ENCODE measurements around the gene CGNL1. TPM values are rescaled to one million over a fixed set of nuclear protein-coding genes. Genes with fewer than 3 reads are reported as not detected.

Gene CGNL1
- total RNA-seq, 2 donors from 2014 or later: not detected

- no peak for DNase-seq
- H3K36me3 Mint-ChIP-seq (ENCODE audit: insufficient read depth in 2 of 2): no peaks in the 10 kb centered on the region
- no peak for ATAC-seq (replicated peaks in 1 of 2)
- no peak overlapping the region for H3K4me3 Mint-ChIP-seq
- H3K27me3 Mint-ChIP-seq (ENCODE audit: low read depth): peaks cover 10% of the 10 kb centered on the region
- H3K4me1 Mint-ChIP-seq (ENCODE audit: low read depth): no peaks in the 10 kb centered on the region
- H3K9me3 Mint-ChIP-seq: no peaks in the 10 kb centered on the region
- no peak overlapping the region for H3K27ac Mint-ChIP-seq
Observed at GRCh38 chr15:57597431-57597830, 221.1 kb downstream of the CGNL1 start.

DNA sequence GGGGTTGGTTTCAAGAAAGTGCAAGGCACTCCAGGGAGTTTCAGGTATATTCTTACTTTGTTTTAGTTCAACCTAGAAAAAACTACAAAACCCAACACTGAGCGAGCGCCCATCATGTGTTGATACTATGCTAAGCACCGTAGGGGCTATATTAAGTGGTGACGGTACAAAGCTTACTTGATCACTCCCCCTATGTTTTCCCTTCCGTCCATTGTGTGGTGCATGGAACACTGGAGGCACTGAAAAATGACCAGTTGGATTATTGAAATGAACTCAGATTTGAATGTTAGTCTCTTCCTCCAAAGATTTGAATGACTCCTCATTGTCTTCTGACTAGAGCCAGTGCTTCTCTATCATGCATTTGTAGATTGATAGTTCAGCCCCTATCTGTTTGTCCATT, 222.0 kb downstream of the CGNL1 start:
- Mint-ChIP-seq H3K27ac (no peak overlapping the region), H3K4me3 (no peak overlapping the region), H3K9me3 (no peaks in the 10 kb centered on the region), H3K27me3 (ENCODE audit: low read depth) (peaks cover 6% of the 10 kb centered on the region), H3K4me1 (ENCODE audit: low read depth) (no peaks in the 10 kb centered on the region), H3K36me3 (ENCODE audit: insufficient read depth in 2 of 2) (no peaks in the 10 kb centered on the region)
- DNase-seq (no peak), ATAC-seq (replicated peaks in 1 of 2) (no peak)

- Mint-ChIP-seq H3K4me1 (ENCODE audit: low read depth) (no peaks in the 10 kb centered on the region), H3K9me3 (no peaks in the 10 kb centered on the region), H3K27ac (no peak overlapping the region)
Observed at GRCh38 chr15:57599296-57599810, 223.0 kb downstream of the CGNL1 start.

GRCh38 chr15:57600197-57600596, 223.9 kb downstream of the CGNL1 start:
- Mint-ChIP-seq H3K36me3 (ENCODE audit: insufficient read depth in 2 of 2) (no peaks in the 10 kb centered on the region), H3K4me3 (no peak overlapping the region), H3K27ac (no peak overlapping the region), H3K4me1 (ENCODE audit: low read depth) (no peaks in the 10 kb centered on the region), H3K9me3 (no peaks in the 10 kb centered on the region), H3K27me3 (ENCODE audit: low read depth) (peaks cover 6% of the 10 kb centered on the region)
- ATAC-seq (replicated peaks in 1 of 2) (no peak), DNase-seq (no peak)

More at GRCh38 chr15:57599296-57599810, 223.0 kb downstream of the CGNL1 start:
- DNase-seq (no peak), ATAC-seq (replicated peaks in 1 of 2) (no peak)
- H3K4me3 Mint-ChIP-seq: no peak overlapping the region
- H3K27me3 Mint-ChIP-seq (ENCODE audit: low read depth): peaks cover 6% of the 10 kb centered on the region
- no peaks in the 10 kb centered on the region for H3K36me3 Mint-ChIP-seq (ENCODE audit: insufficient read depth in 2 of 2)

Other genes with a start within 250 kb of the CGNL1 start
- under 1 TPM in 1 of 2 donors, not detected in 1; 0.24 TPM for gene MYZAP, start 215.4 kb downstream of the CGNL1 start, total RNA-seq